Gastroesophageal sphincter (tissue), 3 donors: ENCODE data around the gene TFAP2D.

Experiments used
- CTCF ChIP-seq, 4 experiments: fragments of 200-600 bp in 2 of 4; fragments of 450-650 bp in 2 of 4; sonication (generic) in 1 of 4; IDR thresholded peaks; one replicate each; pipeline ENCODE4 v1.5.1; 2017 to 2019; ENCODE audit warnings: antibody characterized with exemption in 4 of 4, mild to moderate bottlenecking in 2 of 4, moderate library complexity in 2 of 4
- EP300 ChIP-seq: sonication (generic); formaldehyde crosslinking; IDR thresholded peaks from one replicate; pipeline ENCODE4 v1.6.1; 2017; ENCODE audit warnings: antibody characterized with exemption, mild to moderate bottlenecking
- POLR2AphosphoS5 ChIP-seq: sonication (generic); formaldehyde crosslinking; IDR thresholded peaks from one replicate; pipeline ENCODE4 v1.6.1; 2017; ENCODE audit warnings: antibody characterized with exemption

- TF ChIP-seq POLR2AphosphoS5 (no peak), CTCF (IDR thresholded peaks at IDR 0.05) (no peak), EP300 (no peak)
Observed at GRCh38 chr6:50691814-50692495, 21.4 kb upstream of the TFAP2D start.
